ENCODE measurements around the gene PLA2G3.

GRCh38 chr22:31085928-31086327 lies 54.4 kb downstream of the PLA2G3 start:
- TF ChIP-seq, protein P1, sequence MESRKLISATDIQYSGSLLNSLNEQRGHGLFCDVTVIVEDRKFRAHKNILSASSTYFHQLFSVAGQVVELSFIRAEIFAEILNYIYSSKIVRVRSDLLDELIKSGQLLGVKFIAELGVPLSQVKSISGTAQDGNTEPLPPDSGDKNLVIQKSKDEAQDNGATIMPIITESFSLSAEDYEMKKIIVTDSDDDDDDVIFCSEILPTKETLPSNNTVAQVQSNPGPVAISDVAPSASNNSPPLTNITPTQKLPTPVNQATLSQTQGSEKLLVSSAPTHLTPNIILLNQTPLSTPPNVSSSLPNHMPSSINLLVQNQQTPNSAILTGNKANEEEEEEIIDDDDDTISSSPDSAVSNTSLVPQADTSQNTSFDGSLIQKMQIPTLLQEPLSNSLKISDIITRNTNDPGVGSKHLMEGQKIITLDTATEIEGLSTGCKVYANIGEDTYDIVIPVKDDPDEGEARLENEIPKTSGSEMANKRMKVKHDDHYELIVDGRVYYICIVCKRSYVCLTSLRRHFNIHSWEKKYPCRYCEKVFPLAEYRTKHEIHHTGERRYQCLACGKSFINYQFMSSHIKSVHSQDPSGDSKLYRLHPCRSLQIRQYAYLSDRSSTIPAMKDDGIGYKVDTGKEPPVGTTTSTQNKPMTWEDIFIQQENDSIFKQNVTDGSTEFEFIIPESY (CRISPR knock-in tag; IDR thresholded peaks at IDR 0.05): no peak
- TF ChIP-seq, protein P2, sequence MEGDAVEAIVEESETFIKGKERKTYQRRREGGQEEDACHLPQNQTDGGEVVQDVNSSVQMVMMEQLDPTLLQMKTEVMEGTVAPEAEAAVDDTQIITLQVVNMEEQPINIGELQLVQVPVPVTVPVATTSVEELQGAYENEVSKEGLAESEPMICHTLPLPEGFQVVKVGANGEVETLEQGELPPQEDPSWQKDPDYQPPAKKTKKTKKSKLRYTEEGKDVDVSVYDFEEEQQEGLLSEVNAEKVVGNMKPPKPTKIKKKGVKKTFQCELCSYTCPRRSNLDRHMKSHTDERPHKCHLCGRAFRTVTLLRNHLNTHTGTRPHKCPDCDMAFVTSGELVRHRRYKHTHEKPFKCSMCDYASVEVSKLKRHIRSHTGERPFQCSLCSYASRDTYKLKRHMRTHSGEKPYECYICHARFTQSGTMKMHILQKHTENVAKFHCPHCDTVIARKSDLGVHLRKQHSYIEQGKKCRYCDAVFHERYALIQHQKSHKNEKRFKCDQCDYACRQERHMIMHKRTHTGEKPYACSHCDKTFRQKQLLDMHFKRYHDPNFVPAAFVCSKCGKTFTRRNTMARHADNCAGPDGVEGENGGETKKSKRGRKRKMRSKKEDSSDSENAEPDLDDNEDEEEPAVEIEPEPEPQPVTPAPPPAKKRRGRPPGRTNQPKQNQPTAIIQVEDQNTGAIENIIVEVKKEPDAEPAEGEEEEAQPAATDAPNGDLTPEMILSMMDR (CRISPR knock-in tag; IDR thresholded peaks at IDR 0.05): no peak
- TF ChIP-seq ZBTB40 (IDR thresholded peaks at IDR 0.05) (no peak), ZBTB40 (CRISPR knock-in tag; IDR thresholded peaks at IDR 0.05) (no peak), ZNF431 (CRISPR knock-in tag; IDR thresholded peaks at IDR 0.05; ENCODE audit: borderline replicate concordance, low read depth) (no peak), CREB1 (IDR thresholded peaks at IDR 0.05) (no peak), CREB1 (CRISPR knock-in tag; IDR thresholded peaks at IDR 0.05) (no peak), ETV6 (CRISPR knock-in tag; conservative IDR thresholded peaks at IDR 0.05) (no peak), NFKBIZ (CRISPR knock-in tag; IDR thresholded peaks at IDR 0.05) (no peak)
- TF ChIP-seq, protein P3, sequence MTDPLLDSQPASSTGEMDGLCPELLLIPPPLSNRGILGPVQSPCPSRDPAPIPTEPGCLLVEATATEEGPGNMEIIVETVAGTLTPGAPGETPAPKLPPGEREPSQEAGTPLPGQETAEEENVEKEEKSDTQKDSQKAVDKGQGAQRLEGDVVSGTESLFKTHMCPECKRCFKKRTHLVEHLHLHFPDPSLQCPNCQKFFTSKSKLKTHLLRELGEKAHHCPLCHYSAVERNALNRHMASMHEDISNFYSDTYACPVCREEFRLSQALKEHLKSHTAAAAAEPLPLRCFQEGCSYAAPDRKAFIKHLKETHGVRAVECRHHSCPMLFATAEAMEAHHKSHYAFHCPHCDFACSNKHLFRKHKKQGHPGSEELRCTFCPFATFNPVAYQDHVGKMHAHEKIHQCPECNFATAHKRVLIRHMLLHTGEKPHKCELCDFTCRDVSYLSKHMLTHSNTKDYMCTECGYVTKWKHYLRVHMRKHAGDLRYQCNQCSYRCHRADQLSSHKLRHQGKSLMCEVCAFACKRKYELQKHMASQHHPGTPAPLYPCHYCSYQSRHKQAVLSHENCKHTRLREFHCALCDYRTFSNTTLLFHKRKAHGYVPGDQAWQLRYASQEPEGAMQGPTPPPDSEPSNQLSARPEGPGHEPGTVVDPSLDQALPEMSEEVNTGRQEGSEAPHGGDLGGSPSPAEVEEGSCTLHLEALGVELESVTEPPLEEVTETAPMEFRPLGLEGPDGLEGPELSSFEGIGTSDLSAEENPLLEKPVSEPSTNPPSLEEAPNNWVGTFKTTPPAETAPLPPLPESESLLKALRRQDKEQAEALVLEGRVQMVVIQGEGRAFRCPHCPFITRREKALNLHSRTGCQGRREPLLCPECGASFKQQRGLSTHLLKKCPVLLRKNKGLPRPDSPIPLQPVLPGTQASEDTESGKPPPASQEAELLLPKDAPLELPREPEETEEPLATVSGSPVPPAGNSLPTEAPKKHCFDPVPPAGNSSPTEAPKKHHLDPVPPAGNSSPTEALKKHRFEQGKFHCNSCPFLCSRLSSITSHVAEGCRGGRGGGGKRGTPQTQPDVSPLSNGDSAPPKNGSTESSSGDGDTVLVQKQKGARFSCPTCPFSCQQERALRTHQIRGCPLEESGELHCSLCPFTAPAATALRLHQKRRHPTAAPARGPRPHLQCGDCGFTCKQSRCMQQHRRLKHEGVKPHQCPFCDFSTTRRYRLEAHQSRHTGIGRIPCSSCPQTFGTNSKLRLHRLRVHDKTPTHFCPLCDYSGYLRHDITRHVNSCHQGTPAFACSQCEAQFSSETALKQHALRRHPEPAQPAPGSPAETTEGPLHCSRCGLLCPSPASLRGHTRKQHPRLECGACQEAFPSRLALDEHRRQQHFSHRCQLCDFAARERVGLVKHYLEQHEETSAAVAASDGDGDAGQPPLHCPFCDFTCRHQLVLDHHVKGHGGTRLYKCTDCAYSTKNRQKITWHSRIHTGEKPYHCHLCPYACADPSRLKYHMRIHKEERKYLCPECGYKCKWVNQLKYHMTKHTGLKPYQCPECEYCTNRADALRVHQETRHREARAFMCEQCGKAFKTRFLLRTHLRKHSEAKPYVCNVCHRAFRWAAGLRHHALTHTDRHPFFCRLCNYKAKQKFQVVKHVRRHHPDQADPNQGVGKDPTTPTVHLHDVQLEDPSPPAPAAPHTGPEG (CRISPR knock-in tag; IDR thresholded peaks at IDR 0.05): no peak
